Activated CD8-positive, alpha-beta memory T cell treated with anti-CD3 and anti-CD28 coated beads, Interleukin-2, amount 50 U/mL, for 1 hour (primary cell): ENCODE measurements around the gene CREBBP.
"Not testable (repeated sequence)": the region's sequence is repeated elsewhere in the genome, so short reads cannot be mapped to it uniquely, and the experiment has no call there.

ENCODE experiments used
- DNase-seq: peaks from one replicate; pipeline ENCODE4 v3.0.0-alpha.2; 2020; ENCODE audit errors: extremely low read depth

Gene CREBBP

DNA sequence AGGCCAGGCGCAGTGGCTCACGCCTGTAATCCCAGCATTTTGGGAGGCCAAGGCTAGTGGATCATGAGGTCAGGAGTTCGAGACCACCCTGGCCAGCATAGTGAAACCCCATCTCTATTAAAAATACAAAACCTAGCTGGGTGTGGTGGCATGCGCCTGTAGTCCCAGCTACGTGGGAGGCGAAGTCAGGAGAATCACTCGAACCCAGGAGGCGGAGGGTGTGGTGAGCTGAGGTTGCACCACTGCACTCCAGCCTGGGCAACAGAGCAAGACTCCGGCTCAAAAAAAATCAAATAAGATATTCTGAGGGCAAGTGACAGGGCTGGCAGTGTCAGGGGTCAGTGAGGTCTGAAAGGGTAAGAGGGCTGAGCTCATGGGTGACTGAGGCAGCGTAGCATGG is 166.1 kb downstream of the CREBBP start:
- not testable (repeated sequence) for DNase-seq

DNA sequence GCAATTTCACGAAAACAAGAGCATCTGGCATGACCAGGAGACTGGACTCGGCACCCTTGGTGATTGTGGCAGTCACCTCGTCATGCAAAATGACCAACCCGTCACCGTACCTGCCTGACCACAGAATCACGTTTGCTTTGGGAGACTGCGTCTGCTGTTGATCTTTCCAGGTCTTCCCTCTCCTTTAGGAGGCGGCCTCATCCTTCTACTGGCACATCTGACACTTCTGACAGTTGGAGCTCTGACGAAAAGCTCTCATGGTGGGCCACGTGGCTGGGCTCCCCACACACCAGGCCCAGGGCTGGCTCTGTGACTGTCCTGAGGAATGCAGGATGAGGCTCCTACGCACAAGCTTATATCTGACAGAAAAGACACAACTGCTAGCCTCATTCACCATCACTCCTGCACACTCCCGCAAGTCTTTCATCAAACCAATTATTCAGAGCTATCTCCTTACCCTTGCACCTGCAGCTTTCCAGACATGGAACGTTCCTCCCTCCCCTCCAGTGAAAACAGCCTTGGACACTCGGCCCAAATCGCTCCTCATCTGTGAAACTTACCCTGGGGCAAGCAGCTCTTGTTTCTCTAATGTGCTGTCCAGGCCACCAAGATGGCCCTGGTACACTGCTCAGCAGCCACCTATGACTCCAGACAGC is 166.8 kb downstream of the CREBBP start:
- no peak for DNase-seq

DNA sequence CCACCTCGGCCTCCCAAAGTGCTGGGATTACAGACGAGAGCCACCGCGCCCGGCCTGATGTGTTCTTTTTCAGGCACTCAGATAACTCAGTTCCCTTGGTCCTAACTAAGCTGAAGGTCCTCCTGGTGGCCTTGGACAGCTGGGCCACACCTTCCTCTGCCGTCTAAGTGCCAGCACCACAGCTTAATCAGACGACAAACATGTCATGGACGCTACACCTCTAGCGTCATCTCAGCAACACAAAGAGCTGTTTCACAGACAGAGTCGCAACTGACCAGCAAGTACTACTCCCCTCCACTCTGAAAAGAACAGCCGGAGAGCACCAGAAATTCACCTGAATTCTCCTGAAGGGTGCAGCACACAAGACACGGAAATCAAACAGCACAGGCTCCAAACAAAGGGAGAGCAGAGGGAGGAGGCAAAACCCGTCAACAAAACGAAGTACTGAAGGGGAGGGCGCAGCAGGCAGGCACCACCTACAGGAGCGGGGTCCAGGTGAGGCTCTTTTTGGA is 167.6 kb downstream of the CREBBP start:
- DNase-seq: no peak

DNA sequence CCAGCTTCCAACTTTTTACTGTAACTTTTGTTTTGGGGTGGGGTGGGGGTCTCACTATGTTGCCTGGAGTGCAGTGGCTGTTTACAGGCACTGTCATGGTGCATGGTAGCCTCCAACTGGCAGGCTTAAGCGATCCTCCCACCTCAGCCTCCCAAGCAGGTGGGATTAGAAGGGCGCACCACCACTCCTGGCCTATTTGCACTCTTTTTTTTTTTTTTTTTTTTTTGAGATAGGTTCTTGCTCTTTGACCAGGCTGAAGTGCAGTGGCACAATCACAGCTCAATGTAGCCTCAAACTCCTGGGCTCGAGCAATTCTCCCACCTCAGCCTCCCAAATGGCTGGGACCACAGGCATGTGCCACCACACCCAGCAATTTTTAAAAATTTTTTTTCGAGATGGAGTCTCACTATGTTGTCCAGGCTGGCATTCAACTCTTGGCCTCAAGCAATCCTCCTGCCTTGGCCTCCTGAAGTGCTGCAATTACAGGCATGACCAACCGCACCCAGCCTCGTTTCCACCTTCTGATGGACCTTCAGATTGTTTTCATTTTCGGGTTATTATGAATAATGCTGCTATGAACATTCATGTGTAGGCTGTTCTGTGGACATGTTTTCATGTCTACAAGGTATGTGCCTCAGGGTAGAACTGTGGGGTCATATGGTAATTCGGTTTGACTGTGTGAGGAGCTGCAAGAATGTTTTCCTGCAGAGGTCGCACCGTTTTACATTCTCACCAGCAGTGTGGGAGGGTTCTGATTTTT is 174.1 kb downstream of the CREBBP start:
- DNase-seq: no peak

DNA sequence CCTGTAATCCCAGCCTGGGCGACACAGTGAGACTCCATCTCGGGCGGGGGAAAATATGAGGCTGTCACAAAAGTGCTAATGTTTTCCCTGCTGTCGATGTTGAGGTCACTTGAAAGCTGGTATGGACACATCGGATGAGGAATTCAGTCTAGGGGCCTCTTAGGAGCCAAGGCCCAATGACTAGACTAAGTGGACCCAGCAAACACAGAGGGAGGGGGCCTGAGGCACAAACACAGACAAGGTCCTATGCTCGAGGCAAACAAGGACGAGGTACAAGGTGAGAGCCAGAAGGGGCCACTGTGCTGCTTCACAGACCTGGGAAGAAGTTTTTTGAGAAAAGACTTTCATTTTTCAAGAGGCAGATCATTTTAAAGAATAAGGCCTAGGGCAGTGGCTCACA is 178.4 kb downstream of the CREBBP start:
- no peak for DNase-seq

DNA sequence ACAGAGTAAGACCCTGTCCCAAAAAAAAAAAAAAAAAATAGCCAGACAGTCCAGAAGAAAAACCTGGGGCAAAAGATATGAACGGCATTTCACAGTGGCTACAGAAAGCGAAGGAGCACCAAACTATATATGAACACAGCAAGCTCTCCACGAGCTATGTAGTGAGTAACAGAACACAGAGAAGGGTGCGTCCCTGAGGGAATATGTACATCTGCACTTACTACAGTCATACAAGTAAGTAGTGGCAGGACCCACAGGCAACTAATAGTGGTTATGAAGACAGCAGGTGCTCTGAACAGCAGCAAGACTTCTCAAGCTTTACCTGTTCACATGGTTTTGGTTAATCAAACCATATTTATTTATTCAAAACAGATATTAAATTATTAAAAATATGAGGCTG is 179.0 kb downstream of the CREBBP start:
- no peak for DNase-seq

DNA sequence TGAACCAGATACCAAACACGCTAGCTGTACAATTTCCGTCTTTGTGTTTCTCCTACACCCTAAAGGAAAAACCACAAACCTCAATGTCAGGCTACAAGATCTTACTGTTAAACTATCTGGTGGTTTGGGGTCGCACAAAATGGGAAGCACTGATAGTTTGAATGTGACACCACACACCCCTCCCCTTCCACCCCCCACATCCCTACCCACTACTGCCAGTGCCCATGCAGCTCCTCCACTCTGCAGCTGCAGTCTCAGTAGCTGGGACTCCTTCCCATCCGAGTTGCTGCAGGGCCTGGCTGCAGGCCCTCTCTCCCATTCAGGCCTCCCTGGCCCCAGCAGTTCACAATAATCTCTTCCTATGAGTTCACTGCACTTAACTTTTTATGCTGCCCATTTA is 181.6 kb downstream of the CREBBP start:
- no peak for DNase-seq

DNA sequence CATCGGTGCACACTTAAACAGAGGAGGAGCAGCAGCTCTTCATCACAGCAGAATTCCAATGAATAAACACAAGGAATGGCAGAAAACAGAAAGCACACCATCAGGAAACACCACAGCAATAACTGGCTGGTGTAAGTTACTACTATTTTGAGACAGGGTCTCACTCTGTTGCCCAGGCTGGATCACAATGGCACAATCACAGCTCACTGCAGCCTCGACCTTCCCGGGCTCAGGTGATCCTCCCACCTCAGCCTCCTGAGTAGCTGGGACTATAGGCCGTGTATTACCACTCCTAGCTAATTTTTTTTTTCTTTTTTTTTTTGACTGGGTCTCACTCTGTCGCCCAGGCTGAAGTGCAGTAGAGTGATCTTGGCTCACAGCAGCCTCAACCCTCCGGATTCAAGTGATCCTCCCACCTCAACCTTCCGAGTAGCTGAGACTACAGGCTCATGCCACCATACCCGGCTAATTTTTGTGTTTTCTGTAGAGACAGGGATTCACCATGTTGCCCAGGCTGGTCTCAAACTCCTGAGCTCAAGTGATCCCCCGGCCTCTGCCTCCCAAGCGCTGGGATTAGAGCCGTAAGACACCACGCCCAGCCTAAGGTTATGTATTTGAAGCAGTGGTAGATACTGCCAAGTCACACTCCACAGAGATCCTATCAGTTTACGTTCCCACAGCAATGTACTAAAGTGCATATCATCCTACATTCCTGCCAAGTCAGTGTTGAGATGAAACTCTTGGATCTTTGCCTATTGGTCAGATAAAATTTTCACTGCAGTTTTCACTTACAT is 183.9 kb downstream of the CREBBP start:
- no peak for DNase-seq

DNA sequence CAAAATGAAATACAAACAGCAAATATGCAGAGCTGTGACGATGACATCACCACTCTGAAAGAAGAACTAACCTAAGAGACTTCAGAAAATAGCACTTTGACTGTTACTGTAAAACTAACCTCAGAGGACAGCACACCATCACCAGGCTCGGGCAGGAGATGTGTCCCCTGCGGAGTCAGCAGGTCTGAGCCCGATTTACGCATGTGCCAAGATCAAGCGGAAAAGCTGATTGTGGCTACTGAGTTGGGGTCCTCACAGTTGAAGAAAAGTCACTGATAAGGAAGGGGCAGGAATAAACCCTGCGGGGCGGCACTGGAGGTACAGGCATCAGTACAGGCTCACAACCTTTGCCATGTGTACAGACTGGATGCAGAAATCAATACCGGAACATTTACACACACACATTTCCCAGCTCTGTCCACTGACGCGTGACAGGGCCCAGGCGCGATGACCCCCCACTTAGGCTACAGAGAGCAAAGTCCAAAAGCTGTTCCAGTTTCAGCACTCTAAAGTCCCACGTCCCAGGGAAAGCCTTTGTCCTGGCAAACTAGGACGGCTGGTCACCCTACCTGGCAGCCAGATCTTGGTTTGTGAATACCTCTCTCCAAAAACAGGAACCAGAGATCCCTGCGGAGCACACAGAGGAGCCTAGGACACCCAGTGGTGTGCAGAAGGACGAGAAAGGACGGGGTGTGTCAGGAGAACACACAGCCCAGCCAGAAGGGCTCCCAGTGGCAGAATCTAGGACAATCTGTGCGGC is 184.7 kb downstream of the CREBBP start:
- no peak for DNase-seq

DNA sequence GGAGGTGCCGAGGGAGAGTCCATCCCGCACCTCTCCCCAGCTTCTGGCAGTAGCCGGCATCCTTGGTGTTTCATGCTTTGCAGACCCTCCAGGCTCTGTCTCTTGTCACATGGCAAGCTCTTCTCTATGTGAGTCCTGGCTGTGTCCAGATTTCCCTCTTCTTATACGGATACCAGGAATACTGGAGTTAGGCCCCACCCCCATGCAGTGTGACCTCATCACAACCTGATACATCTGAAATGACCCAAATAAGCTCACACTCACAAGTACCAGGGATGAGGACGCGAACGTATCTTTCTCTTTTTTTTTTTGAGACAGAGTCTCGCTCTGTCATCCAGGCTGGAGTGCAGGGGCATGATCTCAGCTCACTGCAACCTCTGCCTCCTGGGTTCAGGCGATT is 186.5 kb downstream of the CREBBP start:
- no peak for DNase-seq

DNA sequence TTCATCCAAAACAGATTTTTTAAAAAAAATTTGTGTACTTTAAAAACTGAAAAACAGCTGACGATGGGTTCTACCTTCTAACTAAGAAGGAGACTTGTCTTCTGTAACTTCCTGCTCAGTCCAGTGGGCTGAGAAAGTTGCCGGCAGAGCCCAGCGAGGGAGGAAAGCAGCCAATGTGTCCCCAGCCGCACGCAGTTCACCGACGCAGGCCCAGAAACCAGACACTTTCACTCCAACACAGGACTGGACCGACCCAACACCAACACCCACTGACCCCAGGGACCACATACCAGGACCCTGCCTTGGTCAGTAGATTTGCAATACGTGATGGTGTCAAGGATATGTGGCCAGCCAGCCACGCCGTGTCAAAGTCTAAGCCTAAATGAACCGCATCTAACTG is 188.8 kb downstream of the CREBBP start:
- no peak for DNase-seq

DNA sequence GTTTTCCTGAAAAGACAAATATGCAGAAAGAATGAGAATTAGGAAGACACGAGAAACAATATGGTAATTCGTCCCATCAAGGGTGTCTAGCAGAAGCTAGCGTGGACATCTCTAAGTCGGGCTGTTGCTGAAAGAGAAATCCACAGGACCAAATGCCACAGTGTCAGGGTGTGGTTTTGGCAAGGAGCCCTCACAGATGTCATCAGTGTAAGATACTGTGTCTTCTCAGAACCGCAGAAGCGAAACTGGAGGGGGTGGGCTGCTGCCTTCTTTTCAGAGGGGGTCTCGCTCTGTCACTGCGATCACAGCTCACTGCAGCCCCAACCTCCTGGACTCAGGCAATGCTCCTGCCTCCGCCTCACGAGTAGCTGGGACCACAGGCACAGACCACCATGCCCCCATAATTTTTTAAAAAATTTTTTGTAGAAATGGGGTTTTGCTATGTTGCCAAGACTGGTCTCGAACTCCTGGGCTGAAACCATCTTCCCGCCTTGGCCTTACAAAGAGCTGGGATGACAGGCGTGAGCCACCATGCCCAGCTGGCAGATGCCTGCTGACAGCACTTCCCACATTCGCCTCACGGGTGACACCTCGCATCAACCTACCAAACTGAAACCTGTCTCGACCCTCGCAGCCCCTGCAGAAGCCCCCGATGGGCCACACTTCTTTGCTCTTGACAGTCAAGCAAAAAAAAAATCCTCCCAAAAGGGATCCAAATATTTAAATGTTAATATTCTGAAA is 189.4 kb downstream of the CREBBP start:
- DNase-seq: no peak

DNA sequence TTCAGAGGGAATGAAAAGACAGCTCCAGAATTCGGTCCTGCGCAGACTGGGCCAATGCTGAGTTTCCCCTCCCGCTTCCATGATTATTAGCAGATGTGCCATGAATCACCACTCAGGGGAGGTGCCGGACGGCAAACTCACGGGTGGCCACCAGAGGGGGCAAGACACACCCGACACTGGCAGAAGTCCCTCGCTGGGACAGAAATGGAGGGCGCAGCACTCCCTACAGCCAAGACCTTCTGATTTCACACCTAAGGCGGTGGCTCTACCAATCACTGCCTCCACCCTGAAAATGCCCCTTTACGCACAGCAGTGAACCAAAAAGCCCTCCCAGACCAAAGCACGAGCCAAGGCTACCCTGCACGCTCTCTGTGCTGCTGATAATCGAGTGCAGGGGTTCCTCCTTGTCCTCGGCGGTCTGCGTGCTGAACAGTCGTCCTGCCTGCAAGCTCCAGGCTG is 190.0 kb downstream of the CREBBP start:
- peak; percentile 43 for DNase-seq

DNA sequence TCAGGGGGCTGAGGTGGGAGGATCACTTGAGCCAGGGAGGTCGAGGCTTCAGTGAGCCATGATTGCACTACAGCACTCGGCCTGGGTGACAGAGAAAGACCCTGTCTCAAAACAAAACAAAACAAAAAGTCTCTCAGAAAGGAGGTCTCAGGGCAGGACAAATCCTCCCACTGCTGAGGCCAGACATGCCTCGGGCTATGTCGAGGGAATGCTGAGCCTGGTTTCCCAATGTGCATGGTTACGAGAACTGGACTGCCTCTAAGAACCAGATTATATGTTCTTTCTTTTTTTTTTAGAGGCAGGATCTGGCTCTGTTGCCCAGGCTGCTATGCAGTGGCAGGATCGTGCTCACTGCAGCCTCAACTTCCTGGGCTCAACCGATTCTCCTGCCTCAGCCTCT is 190.8 kb downstream of the CREBBP start:
- no peak for DNase-seq

DNA sequence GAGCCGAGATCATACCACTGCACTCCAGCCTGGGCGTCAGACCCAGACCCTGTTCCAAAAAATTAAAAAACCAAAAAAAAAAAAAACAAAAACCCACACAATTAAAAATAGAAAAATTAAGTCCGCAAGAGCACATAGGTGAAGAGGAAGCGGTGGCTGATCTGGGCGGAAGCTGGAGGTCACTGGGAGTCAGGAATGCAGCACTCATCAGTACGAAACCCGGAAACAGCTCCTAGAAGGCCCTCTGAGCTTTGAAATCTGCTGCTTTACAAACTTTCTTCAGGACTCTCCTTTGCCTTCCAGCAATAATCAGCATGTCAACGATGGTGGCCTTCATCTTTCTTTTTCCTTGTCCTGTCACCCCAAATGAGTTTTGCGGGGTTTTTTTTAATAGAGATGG is 192.7 kb downstream of the CREBBP start:
- no peak for DNase-seq

DNA sequence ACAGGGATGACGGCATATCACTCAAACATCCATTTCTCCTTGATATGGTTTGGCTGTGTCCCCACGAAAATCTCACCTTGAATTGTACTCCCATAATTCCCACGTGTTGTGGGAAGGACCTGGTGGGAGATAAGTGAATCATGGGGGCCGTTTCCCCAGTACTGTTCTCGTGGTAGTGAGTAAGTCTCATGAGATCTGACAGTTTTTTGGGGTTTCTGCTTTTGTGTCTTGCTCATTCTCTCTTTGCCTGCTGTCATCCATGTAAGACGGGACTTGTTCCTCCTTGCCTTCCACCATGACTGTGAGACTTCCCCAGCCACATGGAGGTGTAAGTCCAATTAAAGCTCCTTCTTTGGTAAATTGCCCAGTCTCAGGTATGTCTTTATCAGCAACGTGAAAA is 193.5 kb downstream of the CREBBP start:
- no peak for DNase-seq

DNA sequence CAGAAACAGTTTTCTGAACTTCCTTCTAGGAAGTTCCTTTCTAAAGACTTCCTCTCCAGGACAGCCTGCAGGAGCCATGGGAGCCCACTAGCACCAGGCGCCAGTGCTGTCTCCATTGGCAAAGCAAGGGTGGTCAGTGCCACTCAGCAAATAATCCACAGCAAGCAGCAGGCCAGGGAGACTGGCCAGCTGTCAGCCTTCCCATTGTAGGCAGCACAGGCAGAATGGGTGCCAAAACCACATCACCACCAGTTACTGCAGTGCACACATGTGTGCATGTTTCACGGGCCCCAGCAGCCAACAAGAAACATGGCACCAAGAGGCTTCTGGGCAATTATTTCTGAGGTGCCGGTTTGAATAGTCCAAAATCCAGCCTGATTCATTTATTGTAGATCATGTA is 199.3 kb downstream of the CREBBP start:
- DNase-seq: no peak

DNA sequence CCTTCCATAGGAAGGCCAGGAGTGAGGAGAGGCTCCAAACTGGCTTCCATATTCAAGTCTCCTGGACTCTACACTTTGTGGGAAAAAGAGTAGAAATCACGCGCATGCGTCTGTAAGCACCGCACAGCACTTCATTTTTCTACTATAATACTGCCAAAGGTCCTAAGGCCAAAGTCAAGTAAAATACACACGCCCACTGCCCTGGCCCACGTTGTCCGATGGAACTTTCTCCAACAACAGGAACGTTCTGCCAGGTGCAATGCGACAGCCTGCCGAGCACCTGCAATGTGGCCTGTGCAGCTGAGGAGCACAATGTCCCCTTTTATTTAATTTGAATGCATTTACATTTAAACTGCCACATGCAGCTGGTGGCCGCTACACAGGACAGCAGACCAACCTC is 202.5 kb downstream of the CREBBP start:
- no peak for DNase-seq

DNA sequence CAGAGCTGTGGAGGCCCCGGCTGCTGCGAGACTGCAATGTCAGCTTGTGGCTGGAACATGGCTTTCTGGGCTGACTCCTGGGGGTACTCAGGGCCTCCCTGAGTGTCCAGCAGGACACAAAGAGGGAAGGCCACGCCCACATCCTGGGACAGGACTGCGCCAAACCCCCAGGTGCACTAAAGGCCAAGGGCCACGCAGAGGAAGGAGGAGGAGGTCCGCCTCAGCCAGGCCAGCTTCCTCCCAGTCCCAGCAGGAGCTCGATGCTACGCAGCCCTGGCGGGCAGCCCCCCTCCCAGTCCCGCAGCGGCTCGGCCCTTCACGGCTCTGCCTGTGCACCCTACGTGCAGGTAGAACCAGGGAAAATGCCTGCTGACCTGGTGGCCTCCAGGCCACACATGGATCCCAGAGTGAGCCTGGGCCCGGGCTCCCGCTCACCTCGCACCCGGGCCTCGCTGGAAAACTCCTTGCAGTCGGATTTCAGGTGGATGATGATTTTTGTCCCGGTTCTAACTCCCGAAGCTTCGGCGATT is 204.8 kb downstream of the CREBBP start:
- no peak for DNase-seq
